Measurements from ENCODE around the gene LRATD1.
"Not testable (repeated sequence)": the region's sequence is repeated elsewhere in the genome, so short reads cannot be mapped to it uniquely, and the experiment has no call there.

Gene LRATD1, protein sequence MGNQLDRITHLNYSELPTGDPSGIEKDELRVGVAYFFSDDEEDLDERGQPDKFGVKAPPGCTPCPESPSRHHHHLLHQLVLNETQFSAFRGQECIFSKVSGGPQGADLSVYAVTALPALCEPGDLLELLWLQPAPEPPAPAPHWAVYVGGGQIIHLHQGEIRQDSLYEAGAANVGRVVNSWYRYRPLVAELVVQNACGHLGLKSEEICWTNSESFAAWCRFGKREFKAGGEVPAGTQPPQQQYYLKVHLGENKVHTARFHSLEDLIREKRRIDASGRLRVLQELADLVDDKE

DNA sequence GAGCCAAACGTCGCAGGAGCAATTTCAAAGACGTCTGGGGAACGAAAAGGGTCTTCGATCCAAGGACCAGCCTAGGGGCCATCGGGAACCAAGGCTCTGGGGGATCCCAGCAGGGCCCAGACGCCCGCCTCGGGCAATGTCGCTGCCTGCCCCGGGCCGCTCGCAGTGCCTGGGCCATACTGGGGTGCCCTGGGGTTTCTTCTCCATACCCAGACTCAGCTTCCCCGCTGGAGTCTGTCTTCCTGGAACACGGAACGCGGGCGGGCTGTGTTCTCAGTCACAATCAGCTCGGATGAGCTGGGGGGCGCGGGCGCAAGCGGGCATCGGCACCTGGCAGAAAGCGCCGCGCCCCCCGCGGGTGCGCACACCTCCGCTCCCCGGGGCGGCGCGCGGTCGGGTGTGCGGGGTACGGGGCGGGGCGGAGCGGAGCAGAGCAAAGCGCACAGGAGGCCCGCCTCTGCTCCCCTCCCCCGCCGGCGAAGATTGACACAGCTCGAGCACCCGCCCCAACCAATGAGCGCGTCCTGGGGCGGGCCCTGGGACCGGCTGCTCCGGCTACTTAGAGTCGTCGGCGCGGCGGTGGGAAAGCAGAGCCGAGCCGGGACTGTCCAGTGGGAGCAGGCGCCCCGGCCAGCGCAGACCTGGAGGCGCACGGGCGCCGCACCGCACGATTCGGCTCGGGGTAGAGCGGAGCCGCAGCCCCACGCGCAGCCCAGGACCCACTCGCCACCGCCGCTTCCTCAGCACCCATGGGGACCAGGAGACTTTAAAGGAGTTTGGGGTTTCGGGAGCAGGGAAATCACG lies at the start of gene LRATD1:
Gene LRATD1, plus strand, starts transcription at position 585 of the 804 bp plus-strand sequence. CDS start 1,263 bp downstream, outside the sequence.
- Histone ChIP-seq H3K27ac (peak within 1 kb of the TSS in 19 of 21 experiments; percentile 35 to 91 (median 79)), H3K4me3 (peak within 1 kb of the TSS; percentile 44 to 61 (median 50))

DNA sequence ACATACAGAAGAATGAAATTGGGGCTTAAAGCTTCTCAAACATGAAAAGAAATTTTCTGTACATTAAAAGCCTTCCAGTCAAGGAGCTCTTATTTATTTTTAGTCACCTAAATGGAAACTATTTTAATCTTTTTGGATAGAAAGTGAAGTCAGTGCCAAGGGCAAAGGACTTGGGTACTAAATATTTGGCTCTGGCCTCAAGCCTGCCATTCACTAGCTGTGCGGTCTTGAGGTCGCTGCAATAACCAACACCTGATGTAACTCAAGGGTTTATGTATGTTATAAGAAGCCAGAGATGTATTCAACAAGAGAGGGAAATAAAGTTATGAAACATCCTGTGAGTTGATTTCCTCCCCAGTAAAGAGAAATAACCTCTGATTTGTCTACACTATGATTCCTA lies 49.5 kb upstream of the LRATD1 start:
- Histone ChIP-seq H3K27ac (no peak overlapping the region), H3K4me3 (no peak overlapping the region)

DNA sequence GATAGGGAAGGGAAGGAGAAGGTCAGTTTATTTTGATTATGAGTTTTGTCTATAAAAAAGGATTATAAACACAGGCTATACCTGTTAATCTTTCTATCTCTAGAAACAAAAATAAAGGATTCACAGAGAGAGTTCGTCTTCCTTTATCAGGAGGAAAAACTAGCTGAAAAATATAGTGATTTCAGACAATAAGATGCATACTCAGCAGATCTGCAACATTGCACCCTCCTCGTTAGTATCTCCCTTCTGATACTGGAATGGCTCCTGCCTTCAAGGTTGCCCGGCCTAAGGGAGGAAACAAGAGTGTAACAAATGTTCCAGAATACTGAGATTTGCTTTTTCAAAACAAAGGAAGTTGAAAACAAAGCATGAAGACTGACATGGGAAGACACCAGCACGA lies 48.7 kb upstream of the LRATD1 start:
- Histone ChIP-seq H3K27ac (no peak overlapping the region), H3K4me3 (no peak overlapping the region)

DNA sequence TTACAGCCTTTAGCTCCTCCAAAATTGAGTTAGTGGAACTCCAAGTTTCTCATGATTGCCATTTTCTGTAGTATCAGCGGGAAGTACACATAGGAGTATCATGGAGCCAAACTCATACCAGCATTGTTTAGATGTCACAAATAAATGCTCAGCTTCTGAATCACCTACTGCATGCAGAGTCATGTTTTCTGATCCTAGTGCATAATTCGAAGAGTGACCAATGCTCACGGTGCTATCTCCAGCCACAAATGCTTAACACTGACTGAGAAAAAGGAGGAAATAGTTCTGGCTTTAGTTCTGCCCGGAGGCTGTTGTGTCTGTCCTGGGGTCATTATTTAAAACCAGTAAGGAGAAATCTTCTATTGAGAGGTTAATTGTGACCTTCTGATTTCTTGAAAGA lies 45.4 kb upstream of the LRATD1 start:
- Histone ChIP-seq H3K27ac (no peak overlapping the region), H3K4me3 (no peak overlapping the region)

DNA sequence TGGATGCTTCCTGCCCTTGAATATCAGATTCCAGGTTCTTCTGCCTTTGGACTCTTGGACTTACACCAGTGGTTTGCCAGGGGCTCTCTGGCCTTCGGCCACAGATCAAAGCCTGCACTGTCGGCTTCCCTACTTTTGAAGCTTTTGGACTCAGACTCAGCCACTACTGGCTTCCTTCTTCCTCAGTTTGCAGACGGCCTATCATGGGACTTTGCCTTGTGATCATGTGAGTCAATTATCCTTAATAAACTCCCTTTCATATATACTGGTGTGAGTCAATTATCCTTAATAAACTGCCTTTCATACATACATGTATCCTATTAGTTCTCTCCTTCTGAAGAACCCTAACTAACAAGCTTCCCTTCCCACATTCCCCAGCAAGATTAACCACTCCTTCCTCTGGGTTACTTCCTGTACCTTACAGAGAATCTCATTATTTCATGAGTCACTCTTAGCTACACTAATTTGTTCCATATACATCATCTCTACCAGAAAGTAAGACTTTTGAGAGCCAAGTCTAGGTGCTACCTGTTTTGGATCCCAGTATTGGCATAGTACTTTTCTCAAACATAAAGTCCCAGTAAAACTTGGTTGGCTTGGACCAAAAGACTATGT lies 31.3 kb upstream of the LRATD1 start:
- H3K27ac ChIP-seq = peak overlapping the region in 1 of 21 experiments; percentile 55

DNA sequence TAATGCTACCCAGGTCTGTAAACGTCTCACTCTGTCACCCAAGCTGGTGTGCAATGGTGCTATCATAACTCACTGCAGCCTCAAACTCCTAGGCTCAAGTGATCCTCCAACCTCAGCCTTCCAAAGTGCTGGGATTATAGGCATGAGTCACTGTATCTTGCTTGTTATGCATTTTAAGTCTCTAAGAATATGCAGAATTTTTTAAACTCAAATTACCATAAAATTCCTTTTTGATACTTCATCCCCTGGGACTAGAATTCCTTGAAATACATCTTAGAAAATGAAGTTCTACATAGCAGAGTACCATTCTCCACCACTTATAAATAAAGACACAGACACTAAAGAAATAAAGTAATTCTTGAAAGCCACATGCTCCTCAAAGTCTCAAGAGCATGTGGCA lies 30.2 kb upstream of the LRATD1 start:
- Histone ChIP-seq H3K27ac (no peak overlapping the region), H3K4me3 (no peak overlapping the region)

More for the DNA sequence above, 31.3 kb upstream of the LRATD1 start:
- no peak overlapping the region for H3K4me3 ChIP-seq

DNA sequence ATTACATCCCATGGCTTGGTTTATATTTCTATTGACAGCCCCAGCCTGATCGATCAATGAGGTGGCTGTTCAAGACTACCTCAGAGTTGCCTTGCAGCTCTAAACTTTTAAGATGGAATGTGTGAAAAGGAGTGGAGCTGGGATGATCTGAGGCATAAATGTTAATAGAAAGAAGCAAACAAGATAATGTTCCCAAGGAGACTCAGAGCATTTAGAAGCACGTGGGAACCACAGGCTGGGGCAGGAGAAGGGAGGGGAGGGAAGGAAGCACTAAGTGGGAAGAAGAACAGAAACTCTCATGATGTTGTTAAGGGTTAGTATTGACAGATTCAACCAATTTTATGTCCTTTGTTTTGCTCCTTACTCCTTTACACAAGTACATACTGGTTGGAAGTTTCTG lies 28.8 kb upstream of the LRATD1 start:
- Histone ChIP-seq H3K27ac (no peak overlapping the region), H3K4me3 (no peak overlapping the region)

DNA sequence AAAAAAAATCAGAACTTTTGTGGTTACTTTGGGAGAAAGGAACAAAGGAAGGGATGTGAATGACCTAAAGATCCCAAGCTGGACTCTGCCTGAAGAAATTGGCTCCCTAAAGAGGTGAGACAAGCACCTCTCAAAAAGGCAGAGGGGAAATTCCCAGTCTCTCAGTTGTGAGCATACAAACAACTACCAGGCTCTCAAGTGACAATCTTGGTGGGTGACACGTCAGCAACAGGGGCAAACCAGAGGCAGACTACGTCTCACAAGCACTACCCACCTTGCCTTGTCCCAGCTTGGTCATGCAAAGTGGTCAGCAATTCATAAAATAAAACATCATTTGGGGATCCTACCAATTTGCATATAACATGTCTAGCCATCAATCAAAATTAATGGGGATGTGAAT lies 24.3 kb upstream of the LRATD1 start:
- Histone ChIP-seq H3K4me3 (no peak overlapping the region), H3K27ac (no peak overlapping the region)

DNA sequence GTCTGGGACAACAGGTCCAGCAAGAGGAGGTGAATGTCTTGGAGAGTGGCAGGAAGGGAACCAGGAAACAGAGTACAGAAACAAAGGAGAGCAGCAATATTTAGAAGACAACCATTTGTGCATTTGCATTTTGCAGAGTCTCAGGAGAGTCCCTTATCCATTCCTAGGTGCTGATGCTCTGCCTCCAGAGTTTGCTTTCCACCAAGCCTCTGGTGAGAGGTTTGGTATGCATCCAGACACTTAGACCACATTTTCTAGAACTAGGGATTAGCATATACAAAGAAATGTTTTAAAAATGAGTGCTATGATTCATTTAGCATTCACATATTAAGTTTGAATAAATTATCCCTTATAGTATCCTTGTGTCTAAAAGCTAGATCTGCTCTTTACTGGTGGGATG lies 18.5 kb upstream of the LRATD1 start:
- Histone ChIP-seq H3K27ac (no peak overlapping the region), H3K4me3 (no peak overlapping the region)

DNA sequence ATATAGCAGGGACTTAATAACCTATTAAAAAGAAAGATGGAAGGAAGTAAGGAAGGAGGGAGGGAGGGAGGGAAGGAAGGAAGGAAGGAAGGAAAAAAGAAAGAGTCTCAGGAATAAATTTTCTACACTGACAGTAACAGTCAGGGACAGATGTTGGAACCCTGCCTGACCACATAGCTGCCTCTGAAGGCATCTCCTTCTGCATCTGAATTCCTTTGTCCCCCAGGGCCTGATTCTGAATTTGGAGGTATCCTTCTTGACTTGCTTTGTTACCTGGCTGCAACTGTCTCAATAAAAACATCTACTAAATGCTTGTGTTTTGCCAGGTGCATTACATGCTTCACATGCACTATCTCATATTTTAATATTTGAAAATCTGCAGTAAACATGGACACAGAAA lies 17.4 kb upstream of the LRATD1 start:
- Histone ChIP-seq H3K27ac (no peak overlapping the region), H3K4me3 (no peak overlapping the region)

DNA sequence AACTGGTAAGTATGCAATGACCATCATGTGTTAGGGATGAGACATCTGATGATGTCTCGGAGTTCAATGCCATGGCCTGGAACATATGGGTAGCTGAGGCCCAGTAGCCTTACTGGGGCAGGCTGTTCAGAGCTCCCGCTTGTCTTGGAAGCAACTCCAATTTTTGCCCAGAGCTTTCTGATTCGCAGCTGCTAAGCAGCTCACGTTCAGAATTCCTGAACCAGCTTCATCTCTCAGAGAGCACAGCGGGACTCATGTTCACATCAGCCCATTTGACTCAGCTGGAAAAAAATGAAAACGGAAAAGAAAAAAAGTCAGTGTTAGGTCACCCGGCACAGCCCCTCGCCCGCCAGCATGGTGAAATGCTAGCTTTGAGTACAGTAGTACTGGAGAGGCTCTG lies 16.8 kb upstream of the LRATD1 start:
- Histone ChIP-seq H3K4me3 (no peak overlapping the region), H3K27ac (no peak overlapping the region)

DNA sequence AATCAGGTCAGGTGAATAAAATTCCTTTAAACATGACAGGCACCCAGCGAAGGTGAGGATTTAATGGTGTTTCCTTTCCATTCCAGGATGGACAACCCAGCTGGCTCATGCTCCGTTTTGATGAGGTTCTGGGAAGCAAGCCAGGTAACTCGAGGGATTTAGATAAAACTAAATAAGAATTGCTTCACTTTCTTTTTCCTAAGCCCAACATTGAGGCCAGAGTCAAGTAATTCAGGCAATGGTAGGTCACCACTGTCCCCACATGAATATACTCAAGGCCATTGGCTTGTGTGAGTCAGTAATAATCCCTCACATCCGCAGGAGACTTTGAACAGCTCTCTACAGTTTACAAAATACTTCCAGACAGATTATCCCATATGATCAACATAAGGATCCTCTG lies 16.2 kb upstream of the LRATD1 start:
- H3K27ac ChIP-seq = no peak overlapping the region
- no peak overlapping the region for H3K4me3 ChIP-seq

DNA sequence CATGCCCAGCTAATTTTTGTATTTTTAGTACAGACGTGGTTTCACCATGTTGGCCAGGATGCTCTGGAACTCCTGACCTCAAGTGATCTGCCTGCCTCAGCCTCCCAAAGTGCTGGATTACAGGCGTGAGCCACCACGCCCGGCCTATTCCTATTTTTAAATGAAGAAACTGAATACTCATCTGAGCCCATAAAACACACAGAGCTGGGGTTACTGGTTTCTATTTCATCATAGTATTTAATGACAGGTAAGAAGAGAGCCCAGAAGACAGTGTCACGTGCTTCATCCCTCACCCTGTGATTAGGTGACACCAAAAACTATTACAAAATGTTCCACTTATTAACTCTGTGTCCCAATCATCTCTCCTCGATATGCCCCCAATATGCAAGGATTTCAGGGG lies 15.6 kb upstream of the LRATD1 start:
- no peak overlapping the region for H3K27ac ChIP-seq
- H3K4me3 ChIP-seq = no peak overlapping the region

DNA sequence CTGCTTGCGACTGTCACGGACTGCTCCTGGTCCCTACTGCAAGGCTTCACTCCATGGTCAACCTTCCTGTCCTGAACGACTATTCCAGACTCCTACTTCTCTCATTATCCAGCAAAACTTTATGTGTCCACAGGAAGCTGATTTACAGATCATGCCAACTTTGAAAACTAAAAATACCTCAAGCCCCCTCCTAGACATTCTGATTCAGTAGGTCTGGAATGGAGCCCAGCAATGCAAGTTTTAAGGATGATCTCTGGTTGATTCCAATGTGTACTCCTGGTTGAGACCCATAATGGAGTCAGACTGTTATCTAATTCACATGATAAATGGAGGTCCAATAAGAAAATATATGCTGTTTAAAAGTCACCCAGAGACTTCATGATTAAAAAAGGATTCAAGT lies 13.1 kb upstream of the LRATD1 start:
- H3K27ac ChIP-seq = no peak overlapping the region
- no peak overlapping the region for H3K4me3 ChIP-seq

DNA sequence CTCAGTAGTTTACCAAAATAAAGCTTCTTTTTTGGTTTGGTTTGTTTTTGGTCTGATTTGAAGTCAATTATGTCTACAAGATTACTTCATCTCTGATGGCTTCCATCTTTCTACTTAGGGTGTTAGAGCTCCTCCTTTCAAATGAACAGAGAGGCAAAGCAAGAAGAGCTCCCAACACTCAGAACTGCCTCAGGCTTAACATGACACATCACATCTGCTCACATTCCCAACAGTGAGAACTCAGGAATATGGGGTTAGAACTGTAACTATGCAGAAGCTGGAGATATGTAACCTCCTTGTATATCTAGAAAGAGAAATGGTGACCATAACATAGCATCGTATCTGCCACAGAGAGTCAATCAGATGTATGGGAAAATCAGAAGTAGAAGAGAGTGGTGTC lies 11.4 kb upstream of the LRATD1 start:
- Histone ChIP-seq H3K4me3 (no peak overlapping the region), H3K27ac (no peak overlapping the region)

DNA sequence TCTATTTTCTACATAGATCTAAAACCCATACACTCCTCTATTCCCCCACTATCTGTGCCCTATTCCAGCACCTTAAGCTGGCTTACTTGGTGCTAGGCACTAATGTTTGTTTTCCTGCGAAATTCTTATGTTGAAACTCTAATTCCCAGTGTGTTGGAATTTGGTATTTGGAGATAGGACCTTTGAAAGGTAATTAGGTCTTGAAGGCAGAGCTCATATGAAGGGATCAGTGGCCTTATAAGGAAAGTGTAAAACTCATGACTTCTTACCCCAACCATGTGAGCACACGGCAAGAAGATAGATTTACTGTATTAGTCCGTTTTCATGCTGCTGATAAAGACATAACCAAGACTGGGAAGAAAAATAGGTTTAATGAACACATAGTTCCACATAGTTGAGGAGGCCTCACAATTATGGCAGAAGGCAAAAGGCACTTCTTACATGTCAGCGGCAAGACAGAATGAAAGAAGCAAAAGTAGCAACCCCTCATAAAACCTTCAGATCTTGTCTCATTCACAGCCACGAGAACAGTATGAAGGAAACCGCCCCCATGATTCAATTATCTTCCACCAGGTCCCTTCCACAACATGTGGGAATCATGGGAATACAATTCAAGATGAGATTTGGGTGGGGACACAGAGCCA lies 10.5 kb upstream of the LRATD1 start:
- no peak overlapping the region for H3K27ac ChIP-seq
- H3K4me3 ChIP-seq = no peak overlapping the region

DNA sequence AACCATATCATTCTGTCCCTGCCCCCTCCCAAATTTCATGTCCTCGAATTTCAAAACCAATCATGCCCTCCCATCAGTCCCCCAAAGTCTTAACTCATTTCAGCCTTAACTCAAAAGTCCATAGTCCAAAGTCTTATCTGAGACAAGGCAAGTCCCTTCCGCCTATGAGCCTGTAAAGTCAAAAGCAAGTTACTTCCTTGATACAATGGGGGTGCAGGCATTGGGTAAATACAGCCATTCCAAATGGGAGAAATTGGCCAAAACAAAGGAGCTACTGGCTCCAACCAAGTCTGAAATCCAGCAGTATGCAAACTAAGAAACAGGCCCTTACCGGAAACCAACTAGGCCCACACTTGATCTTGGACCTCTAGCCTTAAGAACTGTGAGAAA lies 10.0 kb upstream of the LRATD1 start:
- not testable (repeated sequence) for H3K4me3 ChIP-seq, H3K27ac ChIP-seq

DNA sequence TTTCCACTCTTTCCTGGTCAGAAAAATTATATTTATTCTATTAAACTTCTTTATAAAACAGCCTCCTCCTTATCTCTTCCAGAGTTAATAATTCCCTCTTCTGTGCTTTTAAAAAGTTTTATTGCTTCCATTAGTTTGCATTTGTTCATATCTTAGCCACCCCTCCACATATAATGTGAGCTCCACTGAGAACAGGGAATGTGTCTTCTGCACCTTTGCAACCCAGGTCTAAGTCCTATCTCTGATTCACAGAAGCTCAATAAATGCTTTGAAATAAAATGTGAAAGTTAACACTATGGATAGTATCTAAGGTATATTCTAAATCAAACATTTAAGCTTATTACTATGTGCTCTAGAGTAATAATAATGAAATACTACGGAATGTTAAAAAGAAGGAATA lies 9.3 kb upstream of the LRATD1 start:
- Histone ChIP-seq H3K4me3 (no peak overlapping the region), H3K27ac (no peak overlapping the region)

DNA sequence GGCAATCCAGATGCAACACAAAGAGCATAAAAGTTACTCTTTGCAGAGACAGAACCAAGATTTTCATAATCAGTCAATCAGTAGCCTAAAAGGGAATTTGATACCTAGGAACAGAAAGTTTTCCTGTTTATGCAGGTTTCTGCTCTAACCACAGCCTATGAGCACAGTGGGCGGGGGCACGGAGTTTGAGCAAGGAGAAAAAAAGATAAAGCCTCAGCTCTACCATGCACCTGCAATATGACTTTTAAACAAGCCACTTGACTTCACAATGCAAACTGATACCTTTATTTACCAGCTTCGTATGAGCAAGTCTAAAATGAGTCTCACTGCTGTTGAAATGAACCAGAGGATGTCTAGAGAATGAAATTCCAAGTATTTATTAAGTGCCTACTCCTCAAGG lies 5.6 kb upstream of the LRATD1 start:
- H3K27ac ChIP-seq = no peak overlapping the region
- no peak overlapping the region for H3K4me3 ChIP-seq

DNA sequence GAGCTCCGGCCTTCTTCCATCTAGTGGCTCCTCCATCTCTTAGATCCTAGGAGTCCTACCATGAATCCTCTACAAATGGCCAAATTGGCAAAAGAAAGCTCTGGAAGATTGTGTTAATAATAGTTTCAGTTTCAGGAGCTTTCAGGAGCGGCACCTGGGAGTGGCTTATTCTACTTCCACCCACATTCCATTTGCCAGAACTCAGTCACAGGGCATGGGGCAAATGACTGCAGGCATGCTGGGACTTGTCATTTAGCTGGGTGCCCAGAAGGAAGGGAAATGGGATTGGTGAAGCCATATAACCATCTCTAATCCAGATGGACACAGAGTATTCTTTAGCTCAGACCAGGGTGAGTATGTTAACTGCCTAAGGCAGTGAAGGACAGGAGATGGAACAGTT lies 3.6 kb upstream of the LRATD1 start:
- no peak overlapping the region for H3K4me3 ChIP-seq
- peak overlapping the region in 3 of 21 experiments; percentile 35 to 55 (median 49) for H3K27ac ChIP-seq

All from skin epidermis (tissue), 12 donors.